Muscle layer of colon (tissue), 2 donors: ENCODE measurements around the gene POTEG.
"Not testable (repeated sequence)": the region's sequence is repeated elsewhere in the genome, so short reads cannot be mapped to it uniquely, and the experiment has no call there.

Experiments used
- H3K27ac ChIP-seq: one replicate; pipeline ENCODE4 v1.7.0; 2013; ENCODE audit warnings: low read depth, mild to moderate bottlenecking, low read length, moderate library complexity
- H3K27me3 ChIP-seq, 2 donors: one replicate each; pipeline ENCODE4 v1.7.0; 2013; ENCODE audit warnings: low read length in 2 of 2, mild to moderate bottlenecking in 2 of 2; ENCODE audit not compliant: insufficient read depth in 2 of 2, control insufficient read depth in 1 of 2
- H3K36me3 ChIP-seq: one replicate; pipeline ENCODE4 v1.7.0; 2013; ENCODE audit warnings: mild to moderate bottlenecking, low read length; ENCODE audit not compliant: insufficient read depth
- H3K4me1 ChIP-seq: one replicate; pipeline ENCODE4 v1.7.0; 2013; ENCODE audit warnings: mild to moderate bottlenecking, low read length; ENCODE audit not compliant: insufficient read depth
- H3K4me3 ChIP-seq, 2 donors: one replicate each; pipeline ENCODE4 v1.7.0; 2013; ENCODE audit warnings: low read length in 2 of 2, low read depth in 1 of 2, mild to moderate bottlenecking in 1 of 2, moderate library complexity in 1 of 2
- H3K9ac ChIP-seq: one replicate; pipeline ENCODE4 v1.7.0; 2013; ENCODE audit warnings: low read length
- H3K9me3 ChIP-seq: one replicate; pipeline ENCODE4 v1.7.0; 2013; ENCODE audit warnings: mild to moderate bottlenecking, low read length
- donor health status: abdominal sarcoma.
- donor health status: Adenocarcinoma of cecum.

The POTEG gene

DNA sequence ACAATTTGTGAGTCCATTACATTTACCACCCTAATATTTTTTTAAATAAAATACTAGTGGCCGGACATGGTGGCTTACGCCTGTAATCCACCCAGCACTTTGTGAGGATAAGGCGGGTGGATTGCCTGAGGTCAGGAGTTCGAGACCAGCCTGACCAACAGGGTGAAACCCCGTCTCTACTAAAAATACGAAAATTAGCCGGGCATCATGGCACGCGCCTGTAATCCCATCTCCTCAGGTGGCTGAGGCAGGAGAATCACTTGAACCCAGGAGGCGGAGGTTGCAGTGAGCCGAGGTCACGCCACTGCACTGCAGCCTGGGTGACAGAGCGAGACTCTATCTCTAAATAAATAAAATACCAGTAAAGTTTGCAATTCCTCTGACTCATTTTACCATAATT lies 25.6 kb downstream of the POTEG start:
- H3K27me3 ChIP-seq, H3K9ac ChIP-seq: not testable (repeated sequence)

DNA sequence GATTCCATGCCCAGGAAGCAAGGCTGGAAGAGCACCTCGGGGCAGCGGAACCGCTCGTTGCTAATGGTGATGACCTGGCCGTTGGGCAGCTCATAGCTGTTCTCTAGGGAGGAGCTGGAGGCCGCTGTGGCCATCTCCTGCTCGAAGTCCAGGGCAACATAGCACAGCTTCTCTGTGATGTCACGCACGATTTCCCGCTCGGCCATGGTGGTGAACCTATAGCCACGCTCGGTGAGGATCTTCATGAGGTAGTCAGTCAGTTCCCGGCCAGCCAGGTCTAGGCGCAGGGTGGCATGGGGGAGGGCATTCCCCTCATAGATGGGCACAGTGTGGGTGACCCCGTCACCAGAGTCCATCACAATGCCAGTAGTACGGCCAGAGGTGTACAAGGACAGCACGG lies 32.0 kb downstream of the POTEG start:
- not testable (repeated sequence) for H3K4me3 ChIP-seq, H3K9me3 ChIP-seq, H3K9ac ChIP-seq, H3K36me3 ChIP-seq, H3K27ac ChIP-seq, H3K27me3 ChIP-seq, H3K4me1 ChIP-seq

More for the DNA sequence above, 25.6 kb downstream of the POTEG start:
- H3K4me3 ChIP-seq, H3K36me3 ChIP-seq, H3K27ac ChIP-seq, H3K4me1 ChIP-seq, H3K9me3 ChIP-seq: not testable (repeated sequence)

DNA sequence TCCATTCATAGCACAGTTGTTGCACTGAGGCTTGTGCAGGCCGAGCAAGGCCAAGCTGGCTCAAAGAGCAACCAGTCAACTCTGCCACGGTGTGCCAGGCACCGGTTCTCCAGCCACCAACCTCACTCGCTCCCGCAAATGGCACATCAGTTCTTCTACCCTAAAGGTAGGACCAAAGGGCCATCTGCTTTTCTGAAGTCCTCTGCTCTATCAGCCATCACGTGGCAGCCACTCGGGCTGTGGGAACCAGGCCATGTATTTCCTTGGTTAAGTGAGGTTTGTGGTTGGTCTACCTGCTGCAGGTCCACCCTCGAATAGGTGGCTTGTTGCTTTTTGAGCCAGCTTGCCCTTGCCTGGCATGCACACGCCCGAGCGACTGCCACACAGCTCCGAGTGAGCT lies 39.4 kb downstream of the POTEG start:
- not testable (repeated sequence) for H3K27me3 ChIP-seq, H3K9ac ChIP-seq, H3K9me3 ChIP-seq, H3K4me3 ChIP-seq, H3K27ac ChIP-seq, H3K36me3 ChIP-seq, H3K4me1 ChIP-seq

DNA sequence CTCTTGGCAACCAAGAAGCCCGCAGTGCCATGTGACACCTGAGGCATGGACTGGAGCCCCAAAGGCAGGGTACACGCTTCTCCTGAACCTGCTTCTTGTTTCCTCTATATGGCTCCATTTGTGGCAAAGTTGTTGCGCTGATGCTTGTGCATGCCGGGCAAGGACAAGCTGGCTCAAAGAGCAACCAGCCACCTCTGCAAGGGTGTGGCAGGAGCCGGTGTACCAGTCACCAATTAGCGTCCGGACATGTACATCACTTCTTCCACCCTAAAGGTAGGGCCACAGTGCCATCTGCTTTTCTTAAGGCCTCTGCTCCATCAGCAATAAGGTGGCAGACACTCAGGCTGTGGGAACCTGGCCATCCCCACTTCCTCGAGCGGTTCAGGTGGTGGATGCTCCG lies 43.9 kb downstream of the POTEG start:
- not testable (repeated sequence) for H3K9me3 ChIP-seq, H3K36me3 ChIP-seq, H3K27me3 ChIP-seq, H3K4me1 ChIP-seq, H3K4me3 ChIP-seq, H3K27ac ChIP-seq, H3K9ac ChIP-seq

DNA sequence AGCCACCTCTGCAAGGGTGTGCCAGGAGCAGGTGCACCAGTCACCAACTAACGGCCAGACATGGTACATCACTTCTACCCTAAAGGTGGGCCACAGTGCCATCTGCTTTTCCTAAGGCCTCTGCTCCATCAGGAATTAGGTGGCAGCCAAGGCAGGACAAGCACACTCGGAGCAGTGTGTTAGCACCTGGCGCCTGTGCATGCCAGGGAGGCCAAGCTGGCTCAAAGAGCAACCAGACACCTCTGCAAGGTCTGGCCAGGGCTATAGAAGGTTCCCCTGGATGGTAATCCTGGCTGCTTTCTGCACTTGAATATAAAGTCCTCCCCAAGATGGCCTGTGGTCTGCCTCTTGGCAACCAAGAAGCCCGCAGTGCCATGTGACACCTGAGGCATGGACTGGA lies 45.4 kb downstream of the POTEG start:
- H3K4me1 ChIP-seq, H3K9ac ChIP-seq, H3K27me3 ChIP-seq, H3K36me3 ChIP-seq, H3K4me3 ChIP-seq, H3K27ac ChIP-seq, H3K9me3 ChIP-seq: not testable (repeated sequence)

DNA sequence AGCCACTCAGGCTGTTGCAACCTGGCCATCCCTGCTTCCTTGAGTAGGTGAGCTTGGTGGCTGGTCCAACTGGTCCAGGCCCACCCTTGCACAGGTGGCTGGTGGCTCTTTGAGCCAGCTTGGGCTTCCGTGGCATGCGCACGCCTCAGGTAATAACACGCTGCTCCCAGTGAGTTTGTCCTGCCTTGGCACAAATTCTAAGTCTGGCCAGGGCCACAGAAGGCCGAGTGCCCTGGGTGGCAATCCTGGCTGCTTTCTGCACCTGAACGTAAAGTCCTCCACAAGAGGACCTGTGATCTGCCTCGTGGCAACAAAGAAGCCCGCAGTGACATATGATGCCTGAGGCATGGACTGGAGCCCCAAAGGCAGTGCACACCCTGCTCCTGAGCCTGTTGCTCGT lies 47.1 kb downstream of the POTEG start:
- not testable (repeated sequence) for H3K27ac ChIP-seq, H3K36me3 ChIP-seq, H3K9me3 ChIP-seq, H3K4me3 ChIP-seq, H3K4me1 ChIP-seq, H3K9ac ChIP-seq, H3K27me3 ChIP-seq

DNA sequence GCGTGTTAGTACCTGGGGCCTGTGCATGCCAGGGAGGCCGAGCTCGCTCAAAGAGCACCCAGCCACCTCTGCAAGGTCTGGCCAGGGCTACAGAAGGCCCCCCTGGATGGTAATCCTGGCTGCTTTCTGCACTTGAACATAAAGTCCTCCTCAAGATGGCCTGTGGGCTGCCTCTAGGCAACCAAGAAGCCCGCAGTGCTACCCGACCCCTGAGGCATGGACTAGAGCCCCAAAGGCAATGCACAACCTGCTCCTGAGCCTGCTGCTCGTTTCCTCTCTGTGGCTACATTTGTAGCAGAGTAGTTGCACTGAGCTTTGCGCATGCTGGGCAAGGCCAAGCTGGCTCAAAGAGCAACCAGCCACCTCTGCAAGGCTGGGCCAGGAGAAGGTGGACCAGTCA lies 47.8 kb downstream of the POTEG start:
- not testable (repeated sequence) for H3K4me1 ChIP-seq, H3K9me3 ChIP-seq, H3K4me3 ChIP-seq, H3K9ac ChIP-seq, H3K27me3 ChIP-seq, H3K27ac ChIP-seq, H3K36me3 ChIP-seq

DNA sequence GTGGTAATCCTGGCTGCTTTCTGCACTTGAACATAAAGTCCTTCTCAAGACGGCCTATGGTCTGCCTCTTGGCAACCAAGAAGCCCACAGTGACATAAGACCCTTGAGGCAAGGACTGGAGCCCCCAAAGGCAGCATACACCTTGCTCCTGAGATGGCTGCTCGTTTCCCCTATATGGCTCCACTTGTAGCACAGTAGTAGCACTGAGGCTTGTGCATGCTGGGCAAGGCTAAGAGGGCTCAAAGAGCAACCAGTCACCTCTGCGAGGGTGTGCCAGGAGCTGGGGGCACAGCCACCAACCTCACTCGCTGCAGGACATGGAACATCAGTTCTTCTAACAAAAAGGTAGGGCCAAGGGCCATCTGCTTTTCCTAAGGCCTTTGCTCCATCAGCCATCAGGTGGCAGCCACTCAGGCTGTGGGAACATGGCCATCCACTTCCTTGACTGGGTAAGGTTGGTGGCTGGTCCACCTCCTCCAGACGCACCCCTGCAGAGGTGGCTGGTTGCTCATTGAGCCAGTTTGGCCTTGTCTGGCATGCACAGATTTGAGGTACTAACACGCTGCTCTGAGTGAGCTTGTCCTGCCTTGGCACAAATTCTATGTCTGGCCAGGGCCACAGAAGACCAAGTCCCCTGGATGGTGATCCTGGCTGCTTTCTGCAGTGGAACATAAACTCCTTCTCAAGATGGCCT lies 49.9 kb downstream of the POTEG start:
- H3K36me3 ChIP-seq, H3K9ac ChIP-seq, H3K4me1 ChIP-seq, H3K9me3 ChIP-seq, H3K27ac ChIP-seq, H3K27me3 ChIP-seq, H3K4me3 ChIP-seq: not testable (repeated sequence)

DNA sequence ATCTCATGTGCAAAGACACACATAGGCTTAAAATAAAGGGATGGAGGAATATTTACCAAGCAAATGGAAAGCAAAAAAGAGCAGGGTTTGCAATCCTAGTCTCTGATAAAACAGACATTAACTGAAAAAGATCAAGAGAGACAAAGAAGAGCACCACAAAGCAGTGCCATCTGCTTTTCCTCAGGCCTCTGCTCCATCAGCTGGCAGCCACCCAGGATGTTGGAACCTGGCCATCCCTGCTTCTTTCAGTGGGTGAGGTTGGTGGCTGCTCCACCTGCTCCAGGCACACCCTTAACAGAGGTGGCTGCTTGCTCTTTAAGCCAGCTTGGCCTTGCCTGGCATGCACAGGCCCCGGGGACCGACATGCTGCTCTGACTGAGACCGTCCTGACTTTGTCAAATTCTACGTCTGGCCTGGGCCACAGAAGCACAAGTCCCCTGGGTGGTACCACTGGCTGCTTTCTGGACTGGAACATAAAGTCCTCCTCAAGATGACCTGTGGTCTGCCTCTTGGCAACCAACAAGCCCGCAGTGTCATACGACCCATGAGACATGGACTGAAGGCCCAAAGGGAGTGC lies 51.0 kb downstream of the POTEG start:
- not testable (repeated sequence) for H3K9me3 ChIP-seq, H3K9ac ChIP-seq, H3K4me1 ChIP-seq, H3K36me3 ChIP-seq, H3K27me3 ChIP-seq, H3K27ac ChIP-seq, H3K4me3 ChIP-seq

DNA sequence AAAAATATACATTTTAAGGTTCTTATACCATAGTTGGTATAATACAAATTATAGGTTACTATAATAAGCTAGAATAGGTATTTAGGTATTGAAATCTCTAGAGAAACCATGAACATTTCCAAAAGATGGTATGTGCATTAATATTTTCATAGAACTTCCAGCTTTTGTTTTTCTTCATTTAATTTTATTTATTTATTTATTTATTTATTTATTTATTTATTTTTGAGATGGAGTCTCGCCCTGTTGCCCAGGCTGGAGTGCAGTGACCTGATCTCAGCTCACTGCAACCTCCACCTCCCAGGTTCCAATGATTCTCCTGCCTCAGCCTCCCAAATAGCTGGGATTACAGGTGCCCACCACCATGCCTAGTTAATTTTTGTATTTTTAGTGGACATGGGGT lies 54.0 kb downstream of the POTEG start:
- H3K9me3 ChIP-seq, H3K27me3 ChIP-seq, H3K4me1 ChIP-seq, H3K9ac ChIP-seq, H3K27ac ChIP-seq, H3K36me3 ChIP-seq, H3K4me3 ChIP-seq: not testable (repeated sequence)

DNA sequence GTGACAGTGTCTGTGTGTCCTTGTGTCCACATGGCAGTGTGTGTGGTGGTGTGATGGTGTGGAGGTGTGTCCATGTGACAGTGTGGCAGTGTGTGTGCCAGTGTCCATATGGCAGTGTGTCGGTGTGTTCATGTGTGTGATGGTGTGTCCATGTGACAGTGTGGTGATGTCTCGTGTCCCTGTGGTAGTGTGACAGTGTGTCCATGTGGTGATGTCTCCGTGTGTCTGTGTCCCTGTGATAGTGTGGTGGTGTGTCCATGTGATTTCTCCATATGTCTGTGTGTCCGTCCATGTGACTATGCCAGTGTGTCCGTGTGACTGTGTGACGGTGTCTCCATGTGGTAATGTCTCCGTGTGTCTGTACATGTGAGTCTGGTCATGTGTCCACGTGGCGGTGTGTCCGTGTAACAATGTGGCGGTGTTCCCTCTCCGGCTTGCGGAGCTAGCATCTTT lies 59.7 kb downstream of the POTEG start:
- not testable (repeated sequence) for H3K9me3 ChIP-seq, H3K27me3 ChIP-seq, H3K4me3 ChIP-seq, H3K27ac ChIP-seq, H3K4me1 ChIP-seq, H3K36me3 ChIP-seq, H3K9ac ChIP-seq

DNA sequence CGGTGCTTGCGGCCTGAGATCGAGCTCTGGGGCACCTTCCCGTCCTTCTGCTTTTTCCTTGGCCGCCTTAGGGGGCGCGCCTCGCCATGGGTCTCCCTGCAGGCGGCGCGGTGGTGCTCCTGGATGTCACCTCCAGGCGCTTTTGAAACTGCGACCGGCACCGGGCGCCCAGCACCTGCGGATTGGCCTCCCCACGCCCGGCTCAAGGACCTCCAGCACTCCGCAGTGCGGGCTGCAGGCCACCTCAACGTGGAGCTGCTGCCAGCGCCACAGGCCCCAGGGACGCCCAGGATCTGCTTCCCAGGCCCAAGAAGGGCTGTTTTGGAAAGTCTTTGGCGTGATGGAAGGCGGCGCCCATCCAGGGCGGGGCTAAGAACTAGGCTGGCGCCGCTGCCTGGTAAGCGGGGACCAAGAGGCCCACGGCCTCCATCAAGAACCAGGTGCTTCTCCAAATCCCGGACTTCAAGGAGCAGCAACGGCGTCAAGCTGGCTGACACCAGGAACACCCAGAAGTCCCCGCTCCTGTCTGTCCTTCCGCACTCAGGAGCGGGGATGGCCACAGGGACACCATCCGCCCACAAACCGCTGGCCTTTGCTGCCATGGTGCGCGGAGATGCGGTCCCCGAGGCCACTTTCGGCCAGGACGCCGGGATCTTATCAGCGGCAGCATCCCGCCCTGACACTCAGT lies 61.2 kb downstream of the POTEG start:
- H3K27me3 ChIP-seq, H3K27ac ChIP-seq, H3K9ac ChIP-seq, H3K4me1 ChIP-seq, H3K36me3 ChIP-seq, H3K4me3 ChIP-seq, H3K9me3 ChIP-seq: not testable (repeated sequence)
